Lower leg skin (tissue), 3 donors: Measurements from ENCODE around the gene MAN2A1.

ENCODE experiments used
- POLR2A ChIP-seq, 2 donors: fragments of 450-650 bp; IDR thresholded peaks; one replicate each; pipeline ENCODE4 v1.6.1; 2016 to 2017; ENCODE audit warnings: antibody characterized with exemption in 2 of 2, mild to moderate bottlenecking in 1 of 2, moderate library complexity in 1 of 2
- TF ChIP-seq, protein P1 (sequence below), 3 donors: fragments of 450-650 bp; IDR thresholded peaks; one replicate each; pipeline ENCODE4 v1.5.1; 2016; ENCODE audit warnings: antibody characterized with exemption in 3 of 3, mild to moderate bottlenecking in 3 of 3, moderate library complexity in 2 of 3

DNA sequence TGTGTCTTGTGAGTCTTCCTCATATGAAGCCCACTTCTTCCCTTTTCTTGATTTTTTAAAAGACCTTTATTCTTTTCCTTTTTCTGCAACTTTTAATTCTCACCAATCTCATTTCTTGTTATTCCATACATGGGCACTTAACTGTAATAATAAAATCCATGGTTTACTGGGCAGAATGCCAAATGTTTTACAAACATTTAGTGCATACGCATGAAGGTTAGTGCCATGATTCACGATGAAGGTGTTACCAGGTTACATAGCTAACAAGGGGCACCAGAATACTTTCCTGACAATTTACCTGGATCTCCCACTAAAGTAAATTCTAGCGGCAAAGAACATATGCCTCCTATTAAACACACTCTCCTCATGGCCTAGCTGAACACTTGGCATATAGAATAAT, 28.5 kb downstream of the MAN2A1 start:
- TF ChIP-seq, protein P1, sequence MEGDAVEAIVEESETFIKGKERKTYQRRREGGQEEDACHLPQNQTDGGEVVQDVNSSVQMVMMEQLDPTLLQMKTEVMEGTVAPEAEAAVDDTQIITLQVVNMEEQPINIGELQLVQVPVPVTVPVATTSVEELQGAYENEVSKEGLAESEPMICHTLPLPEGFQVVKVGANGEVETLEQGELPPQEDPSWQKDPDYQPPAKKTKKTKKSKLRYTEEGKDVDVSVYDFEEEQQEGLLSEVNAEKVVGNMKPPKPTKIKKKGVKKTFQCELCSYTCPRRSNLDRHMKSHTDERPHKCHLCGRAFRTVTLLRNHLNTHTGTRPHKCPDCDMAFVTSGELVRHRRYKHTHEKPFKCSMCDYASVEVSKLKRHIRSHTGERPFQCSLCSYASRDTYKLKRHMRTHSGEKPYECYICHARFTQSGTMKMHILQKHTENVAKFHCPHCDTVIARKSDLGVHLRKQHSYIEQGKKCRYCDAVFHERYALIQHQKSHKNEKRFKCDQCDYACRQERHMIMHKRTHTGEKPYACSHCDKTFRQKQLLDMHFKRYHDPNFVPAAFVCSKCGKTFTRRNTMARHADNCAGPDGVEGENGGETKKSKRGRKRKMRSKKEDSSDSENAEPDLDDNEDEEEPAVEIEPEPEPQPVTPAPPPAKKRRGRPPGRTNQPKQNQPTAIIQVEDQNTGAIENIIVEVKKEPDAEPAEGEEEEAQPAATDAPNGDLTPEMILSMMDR (IDR thresholded peaks at IDR 0.05), result no peak
- no peak for TF ChIP-seq POLR2A (IDR thresholded peaks at IDR 0.05)
